Measurements from ENCODE around the gene TRAF3IP1.
"Not testable (repeated sequence)": the region's sequence is repeated elsewhere in the genome, so short reads cannot be mapped to it uniquely, and the experiment has no call there.

TRAF3IP1 gene

DNA sequence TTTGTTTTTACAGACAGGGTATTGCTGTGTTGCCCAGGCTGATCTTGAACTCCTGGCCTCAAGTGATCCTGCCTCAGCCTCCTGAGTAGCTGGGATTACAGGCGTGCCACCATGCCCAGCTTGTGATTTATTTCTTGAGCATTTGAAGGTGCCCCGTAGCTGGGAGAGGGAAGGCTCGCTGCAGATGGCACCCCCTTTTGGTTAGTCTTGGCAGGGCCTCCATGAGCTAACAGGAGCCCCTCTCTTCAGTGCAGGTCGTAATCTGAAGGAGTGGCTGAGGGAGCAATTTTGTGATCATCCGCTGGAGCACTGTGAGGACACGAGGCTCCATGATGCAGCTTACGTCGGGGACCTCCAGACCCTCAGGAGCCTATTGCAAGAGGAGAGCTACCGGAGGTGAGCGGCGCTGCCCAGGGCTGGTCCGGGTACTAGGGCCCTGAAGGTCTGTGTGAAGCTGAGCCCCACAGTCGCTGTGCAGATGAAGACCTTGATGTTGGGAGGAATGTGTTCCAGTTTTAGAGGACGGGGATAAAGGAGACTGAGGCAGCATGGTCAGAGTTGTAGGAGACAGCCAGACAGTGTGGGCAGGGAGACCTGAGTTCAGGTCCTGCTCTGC lies 113.1 kb downstream of the TRAF3IP1 start:
- no peak for DNase-seq

- DNase-seq = no peak
These were observed 113.9 kb downstream of the TRAF3IP1 start for GRCh38 chr2:238433941-238434845.

GRCh38 chr2:238434846-238435751 lies 114.8 kb downstream of the TRAF3IP1 start:
- no peak for DNase-seq

DNA sequence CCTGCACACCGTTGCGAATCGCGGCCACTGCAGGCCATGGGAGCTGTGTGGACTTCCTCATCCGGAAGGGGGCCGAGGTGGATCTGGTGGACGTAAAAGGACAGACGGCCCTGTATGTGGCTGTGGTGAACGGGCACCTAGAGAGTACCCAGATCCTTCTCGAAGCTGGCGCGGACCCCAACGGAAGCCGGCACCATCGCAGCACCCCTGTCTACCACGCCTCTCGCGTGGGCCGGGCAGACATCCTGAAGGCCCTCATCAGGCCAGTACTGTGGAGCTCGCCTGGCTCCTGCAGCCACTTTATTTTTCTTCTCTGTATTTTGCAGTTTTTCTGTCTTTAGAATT lies 115.4 kb downstream of the TRAF3IP1 start:
- DNase-seq = no peak

DNA sequence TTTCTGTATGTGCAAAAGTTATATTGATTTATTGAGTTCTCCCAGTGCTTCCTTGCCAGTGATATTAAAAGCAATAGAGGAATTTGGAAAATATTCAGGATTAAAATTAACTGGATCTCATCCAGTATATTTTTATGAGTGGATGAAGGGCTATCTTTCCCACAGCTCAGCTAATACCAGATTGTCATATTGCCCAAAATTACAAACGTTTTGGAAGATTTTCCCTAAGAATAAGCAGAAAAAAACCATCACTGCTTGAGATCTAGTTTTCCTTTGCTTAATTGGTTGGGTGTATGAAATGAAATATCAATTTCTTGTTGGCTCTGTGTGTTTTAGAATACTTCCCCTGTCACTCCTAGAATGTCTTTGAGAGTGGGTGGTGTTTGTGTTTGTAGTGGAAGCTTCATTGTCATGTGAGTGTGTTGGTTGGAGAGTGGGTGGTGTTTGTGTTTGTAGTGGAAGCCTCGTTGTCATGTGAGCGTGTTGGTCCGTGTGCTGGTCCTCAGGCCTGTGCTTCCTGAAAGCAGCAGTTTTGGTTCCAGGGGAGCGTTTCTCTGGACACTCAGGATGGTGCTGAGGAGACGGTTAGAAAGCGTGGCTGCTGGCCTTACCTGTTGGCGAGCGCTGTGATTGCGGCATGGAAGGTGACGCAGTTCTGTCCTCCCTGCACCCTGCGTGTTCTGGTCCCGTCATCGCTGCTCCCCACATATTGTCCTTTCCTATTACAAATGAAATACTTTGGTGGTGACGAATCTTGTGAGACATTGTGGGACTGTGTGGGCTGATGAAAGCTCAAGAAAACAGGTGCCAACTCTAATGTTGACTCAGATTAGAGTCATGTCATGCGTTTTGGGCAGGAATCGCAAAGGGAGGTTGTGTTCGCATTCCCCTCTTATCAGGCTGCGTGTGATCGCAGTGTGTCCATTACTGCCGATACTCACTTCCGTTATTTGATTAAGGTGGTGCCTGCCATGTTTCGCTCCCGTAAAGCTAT lies 118.8 kb downstream of the TRAF3IP1 start:
- DNase-seq = peak; percentile 10

- no peak for DNase-seq
These were observed 119.6 kb downstream of the TRAF3IP1 start for GRCh38 chr2:238439917-238440316.

DNA sequence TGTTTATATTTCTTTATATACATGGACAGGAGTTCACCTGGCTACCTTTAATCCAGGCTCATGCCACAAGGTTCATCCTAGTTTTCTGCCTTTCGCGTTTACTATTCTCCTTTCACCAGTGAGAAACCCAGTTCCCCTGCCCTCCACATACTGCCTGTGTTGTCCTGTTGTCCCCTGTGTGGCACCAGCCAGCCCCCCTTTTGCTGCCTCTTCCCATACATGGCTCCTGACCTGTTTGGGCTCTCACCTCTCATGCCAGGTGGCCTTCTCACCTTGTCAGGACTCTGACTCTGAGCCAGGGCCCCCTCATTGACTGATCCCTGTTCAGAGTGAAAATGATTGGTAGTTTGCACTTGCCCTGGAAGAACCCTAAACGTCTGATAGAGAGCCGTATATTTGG lies 120.0 kb downstream of the TRAF3IP1 start:
- no peak for DNase-seq

- DNase-seq = no peak
These were observed 120.4 kb downstream of the TRAF3IP1 start for GRCh38 chr2:238440767-238441166.

GRCh38 chr2:238441262-238442114 lies 121.2 kb downstream of the TRAF3IP1 start:
- no peak for DNase-seq

DNA sequence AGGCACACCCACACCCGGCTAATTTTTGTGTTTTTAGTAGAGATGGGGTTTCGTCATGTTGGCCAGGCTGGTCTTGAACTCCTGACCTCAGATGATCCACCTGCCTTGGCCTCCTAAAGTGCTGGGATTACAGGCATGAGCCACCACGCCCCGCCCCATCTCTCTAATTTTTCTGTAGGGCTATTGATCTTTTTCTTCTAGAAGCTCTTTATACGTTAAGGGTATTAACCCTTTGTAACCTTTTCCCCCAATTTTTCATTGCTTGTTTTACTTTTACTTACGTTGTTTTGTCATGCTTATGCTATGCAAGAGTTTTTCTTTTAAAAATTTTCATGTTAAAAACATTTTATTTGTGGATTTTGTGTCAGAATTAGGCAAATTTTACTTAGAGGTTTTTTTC lies 121.9 kb downstream of the TRAF3IP1 start:
- DNase-seq = not testable (repeated sequence)

GRCh38 chr2:238444242-238444641 lies 123.9 kb downstream of the TRAF3IP1 start:
- no peak for DNase-seq

DNA sequence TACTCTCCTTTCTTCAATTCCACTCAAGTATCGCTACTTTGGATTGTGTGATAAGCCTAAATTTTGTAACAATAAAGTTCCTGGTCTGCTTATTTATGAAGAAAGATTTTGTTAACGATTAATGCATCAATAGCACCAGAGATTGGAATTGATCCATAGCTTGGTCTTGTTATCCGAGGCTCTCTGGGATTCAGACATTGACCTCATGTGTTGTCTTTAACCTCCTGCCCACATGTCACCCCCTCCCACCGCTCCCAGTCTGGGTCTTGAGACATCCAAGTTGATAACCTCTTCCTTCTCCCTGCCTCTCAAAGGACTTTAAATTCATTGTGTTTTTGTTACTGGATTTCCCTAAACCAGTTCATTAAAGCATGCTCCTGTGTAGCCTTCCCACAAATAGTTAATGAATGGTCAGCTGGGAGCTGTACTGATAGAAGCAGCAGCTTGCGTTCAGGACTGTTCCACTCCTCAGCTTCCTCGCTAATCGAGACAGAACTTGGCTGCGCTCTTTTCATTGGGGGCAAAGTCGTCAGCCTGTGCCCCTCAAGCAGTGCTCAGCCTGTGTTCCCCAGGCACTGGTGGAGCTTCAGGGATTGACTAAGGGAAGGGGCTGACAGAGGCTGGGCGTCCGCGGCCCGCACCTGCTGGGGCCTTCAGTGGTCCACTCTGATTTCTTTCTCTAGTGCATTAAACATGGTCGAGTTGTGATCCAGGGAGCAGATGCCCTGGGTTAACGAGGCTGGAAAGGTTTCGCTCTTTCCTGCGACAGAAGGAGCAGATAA lies 125.3 kb downstream of the TRAF3IP1 start:
- no peak for DNase-seq

GRCh38 chr2:238446371-238446770 lies 126.1 kb downstream of the TRAF3IP1 start:
- no peak for DNase-seq

DNA sequence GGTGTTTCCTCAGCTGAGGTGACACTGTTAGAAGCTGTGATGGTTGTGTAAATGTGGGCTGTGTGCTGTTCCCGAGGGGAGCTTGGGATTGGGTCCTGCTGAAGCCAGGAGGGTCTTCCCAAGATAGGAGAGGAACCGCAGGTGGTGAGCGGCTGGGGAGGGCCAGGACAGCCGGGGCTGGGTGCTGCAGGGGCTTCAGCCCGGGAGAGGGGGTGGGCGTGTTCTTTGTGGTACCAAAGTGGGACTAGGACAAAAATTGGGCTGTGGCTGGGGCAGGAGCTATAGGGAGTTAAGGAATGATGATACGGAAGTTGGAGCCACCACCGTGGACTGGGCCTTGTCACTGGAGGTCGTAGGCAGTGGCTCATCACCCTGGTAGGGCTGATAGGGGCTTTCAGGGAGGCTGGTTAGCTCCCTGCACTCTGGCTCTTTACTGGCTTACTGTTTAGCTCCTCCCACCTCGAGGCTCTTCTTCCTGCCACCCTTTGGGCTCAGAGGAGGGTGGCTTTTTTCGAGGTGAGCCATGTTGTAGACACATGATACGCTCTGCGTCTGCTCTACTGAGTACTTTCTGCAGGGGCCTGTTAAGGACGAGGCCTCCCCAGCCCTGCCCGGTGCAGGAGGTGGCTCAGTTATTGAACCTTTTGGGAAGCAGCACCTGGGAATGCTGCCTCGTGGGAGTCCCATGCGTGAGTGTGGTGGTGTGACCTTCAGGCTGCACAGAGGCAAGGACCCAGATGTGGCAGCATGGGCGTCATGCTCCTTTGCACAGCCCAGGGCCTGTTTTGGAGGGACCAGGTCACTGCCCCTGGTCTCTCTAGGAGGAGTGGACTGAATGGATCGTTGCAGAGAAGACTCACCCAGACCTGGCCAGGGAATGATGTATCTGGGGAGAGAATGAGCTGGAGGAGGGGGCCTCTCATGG lies 128.0 kb downstream of the TRAF3IP1 start:
- DNase-seq = no peak

DNA sequence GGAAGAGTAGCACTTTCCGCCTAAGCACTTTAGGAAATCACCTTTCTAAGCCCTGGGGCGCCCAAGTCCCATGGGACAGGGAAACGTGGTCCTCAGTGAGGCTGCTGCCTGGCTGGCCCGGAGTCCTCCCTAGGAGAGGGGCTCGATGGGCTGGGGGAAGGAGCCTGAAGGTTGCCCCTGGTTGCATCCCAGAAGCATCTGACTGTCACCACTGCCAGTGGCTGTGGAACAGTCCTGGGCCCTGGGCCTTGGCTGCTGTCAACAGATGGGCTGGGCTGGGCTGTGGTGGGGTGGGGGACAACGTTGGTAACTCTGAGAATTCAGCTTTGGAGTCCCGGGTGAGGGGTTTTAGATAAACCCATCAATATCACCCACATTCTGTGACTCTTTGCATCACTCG lies 128.9 kb downstream of the TRAF3IP1 start:
- no peak for DNase-seq

DNA sequence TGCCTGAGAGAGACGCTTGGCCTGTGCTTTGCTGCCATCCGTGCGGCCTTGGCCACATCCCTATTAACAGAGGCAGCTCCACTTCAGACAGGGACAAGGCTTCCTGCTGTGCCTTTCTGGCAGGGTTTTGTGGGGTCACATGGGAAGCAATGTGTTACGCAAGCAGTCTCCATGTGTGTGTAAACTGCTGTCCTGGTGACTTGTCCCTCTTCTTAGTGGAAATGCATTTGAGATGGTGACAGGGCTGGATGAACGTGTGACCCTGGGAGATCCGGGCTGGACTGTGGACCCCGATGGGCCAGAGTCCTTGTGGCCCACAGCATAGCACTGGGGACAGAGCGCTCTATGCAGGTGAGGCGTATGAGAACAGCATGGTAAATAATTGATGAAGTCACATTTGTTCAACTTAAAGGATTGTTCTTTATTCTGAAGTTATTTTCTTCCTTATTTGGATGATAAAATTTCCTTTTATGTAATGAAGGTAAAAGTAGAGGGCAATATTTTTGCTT lies 129.6 kb downstream of the TRAF3IP1 start:
- no peak for DNase-seq

GRCh38 chr2:238450440-238450861 lies 130.1 kb downstream of the TRAF3IP1 start:
- no peak for DNase-seq
